ENCODE data around the gene EFNA4. TPM values are rescaled to one million over a fixed set of nuclear protein-coding genes. Genes with fewer than 3 reads are reported as not detected.

Gene EFNA4
- polyA plus RNA-seq, 1 donor (not counting 4 experiments of a cell fraction or from before 2014, with no cell fraction given) = 7.6 TPM

- Histone ChIP-seq H3K9me1 (ENCODE audit: control insufficient read depth, extremely low read depth, insufficient read depth, low read length) (peaks cover 3% of the 10 kb centered on the region), H3K79me2 (ENCODE audit: control insufficient read depth, insufficient read depth, low read length) (no peaks in the 10 kb centered on the region), H3K9ac (ENCODE audit: control insufficient read depth, extremely low read depth, insufficient read depth, low read length) (no peak overlapping the region), H3K27me3 (ENCODE audit: control insufficient read depth, extremely low read depth, insufficient read depth, low read length) (no peaks in the 10 kb centered on the region), H3K4me3 (ENCODE audit: control insufficient read depth in 2 of 3, extremely low read depth in 1 of 3, insufficient read depth in 2 of 3, low read depth in 1 of 3, low read length in 3 of 3) (no peak overlapping the region), H3K9me3 (ENCODE audit: control insufficient read depth, low read depth, low read length) (no peaks in the 10 kb centered on the region), H3K36me3 (ENCODE audit: control insufficient read depth in 2 of 2, extremely low read depth in 1 of 2, insufficient read depth in 2 of 2, low read length in 2 of 2) (no peaks in the 10 kb centered on the region), H4K20me1 (ENCODE audit: control insufficient read depth, extremely low read depth, insufficient read depth, low read length) (no peaks in the 10 kb centered on the region), H3K4me2 (ENCODE audit: control insufficient read depth, extremely low read depth, insufficient read depth, low read depth, low read length) (no peak overlapping the region), H2AFZ (ENCODE audit: control insufficient read depth, low read length) (no peak overlapping the region), H3K4me1 (ENCODE audit: control insufficient read depth, extremely low read depth, insufficient read depth, low read length) (peaks cover 31% of the 10 kb centered on the region), H3K27ac (ENCODE audit: control insufficient read depth, insufficient read depth, low read length) (no peak overlapping the region)
- FAIRE-seq (no peak), DNase-seq (ENCODE audit: low read depth, low spot score) (no peak)
- no peak for TF ChIP-seq EZH2 (IDR thresholded peaks at IDR 0.05; ENCODE audit: low read length)
- TF ChIP-seq CTCF (optimal IDR thresholded peaks at IDR 0.05 in 1 of 3, IDR thresholded peaks at IDR 0.05 in 1 of 3, conservative IDR thresholded peaks at IDR 0.05 in 1 of 3; ENCODE audit: extremely low read depth in 1 of 3, insufficient read depth in 2 of 3, low read length in 3 of 3) = no peak
- dilution Hi-C loops (cut with MboI; ENCODE audit: extremely low pct_ligation_motif_present, low sequenced_read_pairs) = no loop called here
Observed at GRCh38 chr1:155042789-155043188, 20.8 kb upstream of the EFNA4 start.

DNA sequence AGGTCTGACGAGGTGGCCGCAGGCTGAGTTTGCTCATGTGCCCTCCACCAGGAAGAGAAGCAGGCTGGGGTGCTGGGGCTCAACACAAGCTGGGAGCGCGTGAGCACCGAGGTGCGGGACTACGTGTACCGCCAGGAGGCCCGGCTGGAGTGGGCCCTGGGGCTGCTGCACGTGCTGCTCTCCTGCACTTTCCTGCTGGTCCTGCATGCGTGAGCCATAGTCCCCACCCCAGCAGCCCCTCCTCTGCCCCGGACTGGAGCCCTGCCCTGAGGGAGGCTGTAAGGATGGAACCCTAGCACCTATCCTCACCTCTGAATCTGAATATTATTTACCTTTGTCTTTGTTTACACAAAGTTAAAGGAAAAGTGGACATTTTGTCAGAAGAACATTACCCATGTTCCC lies 20.2 kb upstream of the EFNA4 start:
- H3K27ac ChIP-seq (ENCODE audit: control insufficient read depth, insufficient read depth, low read length) = no peak overlapping the region
- H3K9ac ChIP-seq (ENCODE audit: control insufficient read depth, extremely low read depth, insufficient read depth, low read length) = no peak overlapping the region
- H3K4me3 ChIP-seq (ENCODE audit: control insufficient read depth in 2 of 3, extremely low read depth in 1 of 3, insufficient read depth in 2 of 3, low read depth in 1 of 3, low read length in 3 of 3) = no peak overlapping the region
- no peaks in the 10 kb centered on the region for H3K27me3 ChIP-seq (ENCODE audit: control insufficient read depth, extremely low read depth, insufficient read depth, low read length)
- H4K20me1 ChIP-seq (ENCODE audit: control insufficient read depth, extremely low read depth, insufficient read depth, low read length) = no peaks in the 10 kb centered on the region
- H3K4me1 ChIP-seq (ENCODE audit: control insufficient read depth, extremely low read depth, insufficient read depth, low read length) = peaks cover 26% of the 10 kb centered on the region
- H3K36me3 ChIP-seq (ENCODE audit: control insufficient read depth in 2 of 2, extremely low read depth in 1 of 2, insufficient read depth in 2 of 2, low read length in 2 of 2) = no peaks in the 10 kb centered on the region
- H3K79me2 ChIP-seq (ENCODE audit: control insufficient read depth, insufficient read depth, low read length) = no peaks in the 10 kb centered on the region
- peaks cover 3% of the 10 kb centered on the region for H3K9me1 ChIP-seq (ENCODE audit: control insufficient read depth, extremely low read depth, insufficient read depth, low read length)
- no peak overlapping the region for H3K4me2 ChIP-seq (ENCODE audit: control insufficient read depth, extremely low read depth, insufficient read depth, low read depth, low read length)
- FAIRE-seq (no peak), DNase-seq (ENCODE audit: low read depth, low spot score) (no peak)
- TF ChIP-seq CTCF (optimal IDR thresholded peaks at IDR 0.05 in 1 of 3, IDR thresholded peaks at IDR 0.05 in 1 of 3, conservative IDR thresholded peaks at IDR 0.05 in 1 of 3; ENCODE audit: extremely low read depth in 1 of 3, insufficient read depth in 2 of 3, low read length in 3 of 3) = no peak
- no peaks in the 10 kb centered on the region for H3K9me3 ChIP-seq (ENCODE audit: control insufficient read depth, low read depth, low read length)
- no peak overlapping the region for H2AFZ ChIP-seq (ENCODE audit: control insufficient read depth, low read length)
- dilution Hi-C loops (cut with MboI; ENCODE audit: extremely low pct_ligation_motif_present, low sequenced_read_pairs) = no loop called here

All from keratinocyte (primary cell).